HUDEP-2 (cell line): Measurements from ENCODE around the gene VAV2.
A peak's percentile ranks its signal among the peaks of the same experiment; 100 is the strongest.

Experiments
- DNase-seq, 76 experiments: peaks; one replicate each; lab custom pipeline; 2025; ENCODE audit not compliant: unreplicated experiment in 76 of 76; lab: John Stamatoyannopoulos, UW

VAV2 gene

DNA sequence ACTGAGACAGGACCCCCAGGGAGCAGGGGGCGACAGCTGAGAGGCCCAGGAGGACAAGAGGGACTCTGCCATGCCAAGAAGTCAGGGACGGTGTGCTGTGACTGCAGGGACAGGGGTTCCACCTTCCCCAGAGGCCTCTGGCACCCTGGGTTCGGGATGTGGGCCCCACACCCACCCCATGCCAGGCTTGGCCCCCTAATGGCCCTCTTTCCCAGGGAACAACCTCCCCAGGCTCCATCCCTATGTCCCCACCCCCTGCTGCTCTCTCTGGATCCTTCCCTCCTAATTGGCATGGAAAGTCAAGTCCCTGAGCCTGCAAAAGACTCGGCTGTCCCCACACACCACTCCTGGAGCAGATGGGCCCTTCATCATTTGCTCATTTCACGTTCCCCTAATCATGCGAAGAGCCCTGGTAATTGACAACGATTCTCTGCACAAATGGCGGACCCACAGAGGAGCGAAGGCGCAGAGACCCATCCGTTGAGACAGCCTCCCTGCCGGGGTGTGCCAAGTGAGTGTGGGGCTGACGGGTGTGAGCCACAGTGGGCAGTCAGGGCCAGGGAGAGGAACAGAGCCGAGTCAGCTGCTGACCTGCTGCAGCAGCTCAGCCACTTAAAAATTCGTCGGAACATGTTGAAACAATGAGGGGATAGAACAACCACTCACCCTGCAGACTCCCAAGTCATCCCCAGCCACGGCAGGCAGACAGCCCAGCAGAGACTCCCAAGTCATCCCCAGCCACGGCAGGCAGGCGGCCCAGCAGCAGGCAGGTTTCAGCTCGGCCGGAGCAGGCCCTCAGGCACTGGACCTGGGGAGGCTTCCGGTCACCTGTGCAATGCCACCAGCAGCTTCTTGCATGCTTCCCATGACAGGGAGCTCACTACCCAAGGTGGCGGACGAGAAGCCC lies 109.0 kb downstream of the VAV2 start:
- no peak for DNase-seq

DNA sequence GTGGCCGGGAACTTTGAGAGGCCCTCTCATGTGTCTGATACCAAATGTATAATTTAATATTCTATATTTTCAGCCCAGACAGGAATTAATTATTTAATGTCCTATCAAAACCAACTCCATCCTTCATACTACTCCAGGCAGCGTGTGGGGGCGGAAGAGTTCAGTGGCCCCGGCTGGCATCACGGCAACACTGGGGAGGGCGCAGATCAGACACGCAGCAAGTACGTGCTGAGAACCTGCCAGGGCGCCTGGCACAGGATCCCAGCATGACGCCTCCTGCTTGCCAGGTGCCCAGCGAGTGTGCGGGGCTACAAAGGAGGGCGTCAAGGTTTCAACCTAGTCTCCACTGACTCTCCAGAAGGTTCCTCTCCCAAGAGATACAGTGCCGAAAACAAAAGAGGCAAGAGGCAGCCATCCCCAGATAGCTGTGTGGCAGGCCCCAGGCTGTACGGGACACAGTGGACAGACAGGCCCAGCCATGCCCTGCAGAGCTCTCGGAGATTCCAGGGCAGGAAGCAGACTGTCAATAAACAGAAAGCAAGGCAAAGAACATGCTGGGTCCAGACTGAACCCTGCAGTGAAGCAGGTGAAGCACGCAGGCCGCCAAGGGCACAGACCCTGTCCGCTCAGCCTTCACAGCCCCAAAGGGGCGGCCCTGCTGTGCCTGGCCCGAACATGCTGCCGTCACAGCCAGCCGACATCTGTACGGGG lies 110.3 kb downstream of the VAV2 start:
- DNase-seq = no peak

DNA sequence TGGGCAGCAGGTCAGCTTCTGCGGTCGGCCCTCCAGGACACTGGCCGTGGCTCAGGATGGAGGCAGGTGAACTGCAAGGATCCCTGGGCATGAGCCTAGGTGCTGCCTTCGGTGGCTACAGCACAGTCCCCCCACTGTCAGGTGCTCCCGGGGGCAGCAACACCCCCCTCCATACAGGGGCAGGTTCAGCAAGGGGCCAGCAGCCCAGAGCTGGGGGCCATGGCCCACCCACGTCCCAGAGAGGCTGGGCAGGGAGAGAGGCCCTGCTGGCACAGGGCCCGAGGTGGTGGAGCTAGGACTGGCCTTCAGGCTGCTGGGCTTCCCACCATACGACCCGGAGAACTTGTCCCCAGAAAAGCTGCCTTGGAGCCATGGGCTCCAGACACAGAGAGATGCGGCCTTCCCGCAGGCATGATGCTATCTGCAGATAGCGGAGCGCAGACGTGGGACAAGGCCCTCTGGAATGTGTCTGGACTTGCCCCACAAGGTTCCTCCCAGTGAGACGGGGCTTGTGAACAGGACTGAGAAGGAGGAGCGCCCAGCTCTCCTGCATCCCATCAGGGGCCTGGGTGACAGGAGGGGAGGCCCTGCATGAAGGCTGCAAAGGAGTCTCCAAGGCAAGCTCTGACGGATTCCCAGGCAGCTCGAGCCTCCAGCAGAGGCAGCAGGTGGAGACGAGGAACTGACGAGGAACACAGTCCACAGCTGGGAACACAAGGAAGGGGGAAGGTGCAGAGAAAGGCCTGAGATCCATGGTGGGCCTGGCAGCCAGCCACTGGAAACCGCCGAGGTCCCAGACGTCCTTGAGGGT lies 111.1 kb downstream of the VAV2 start:
- no peak for DNase-seq

DNA sequence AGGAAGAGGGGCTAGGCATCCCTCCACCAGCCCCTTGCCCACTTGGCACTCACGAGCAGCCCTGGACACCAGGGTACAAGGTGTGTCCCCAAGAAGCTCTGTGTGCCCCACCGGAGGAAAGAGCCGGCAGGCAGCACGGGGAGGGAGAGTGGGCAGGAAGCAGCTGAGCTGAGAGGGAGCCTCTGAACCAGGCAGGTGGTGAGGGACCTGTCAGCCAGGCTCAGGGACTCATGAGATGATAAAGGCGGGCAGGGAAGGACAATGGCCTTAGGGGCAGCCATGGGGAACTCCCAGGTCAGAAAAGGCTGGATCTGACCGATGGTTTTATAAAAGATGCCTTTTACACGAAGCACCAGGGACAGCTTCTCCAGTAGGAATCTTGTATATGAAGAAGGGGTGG lies 112.0 kb downstream of the VAV2 start:
- DNase-seq = no peak

DNA sequence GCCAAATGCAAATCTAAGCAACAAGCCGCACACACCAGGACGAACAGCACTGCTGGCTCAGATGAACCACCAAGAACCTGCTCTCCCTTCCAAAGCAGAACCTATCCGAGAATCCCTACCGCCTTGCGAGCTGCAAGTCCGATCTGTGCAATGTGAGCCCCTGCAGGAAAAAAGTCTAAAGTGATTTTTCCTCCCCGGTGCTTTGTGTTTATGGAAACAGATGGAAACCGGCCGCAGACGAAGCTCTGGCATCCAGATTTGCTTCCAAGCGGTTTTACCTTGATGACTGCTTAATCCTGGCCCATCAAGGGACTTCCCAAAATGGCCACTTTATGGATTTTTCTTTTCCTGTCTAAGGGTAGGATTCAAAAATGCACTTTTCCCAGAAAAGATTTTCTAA lies 112.5 kb downstream of the VAV2 start:
- no peak for DNase-seq

DNA sequence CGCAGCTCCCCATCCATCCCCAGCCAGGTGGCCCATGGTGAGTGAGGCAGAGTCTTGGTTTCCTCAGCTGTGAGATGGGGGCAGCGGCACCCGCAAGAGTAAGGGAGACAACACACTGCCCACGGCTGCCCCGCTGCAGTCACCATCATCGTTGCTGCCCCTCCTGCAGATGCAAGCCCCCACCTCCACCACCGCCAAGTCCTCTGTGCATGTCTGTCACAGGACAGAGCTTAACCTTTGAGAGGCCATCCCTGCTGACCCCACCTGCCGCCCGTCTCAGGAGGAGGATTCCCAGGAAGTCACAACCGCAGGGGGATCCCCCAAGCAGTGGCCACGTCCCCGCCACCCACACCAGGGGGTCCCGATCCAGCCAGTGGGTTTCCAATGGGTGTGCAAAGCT lies 113.7 kb downstream of the VAV2 start:
- DNase-seq = no peak

DNA sequence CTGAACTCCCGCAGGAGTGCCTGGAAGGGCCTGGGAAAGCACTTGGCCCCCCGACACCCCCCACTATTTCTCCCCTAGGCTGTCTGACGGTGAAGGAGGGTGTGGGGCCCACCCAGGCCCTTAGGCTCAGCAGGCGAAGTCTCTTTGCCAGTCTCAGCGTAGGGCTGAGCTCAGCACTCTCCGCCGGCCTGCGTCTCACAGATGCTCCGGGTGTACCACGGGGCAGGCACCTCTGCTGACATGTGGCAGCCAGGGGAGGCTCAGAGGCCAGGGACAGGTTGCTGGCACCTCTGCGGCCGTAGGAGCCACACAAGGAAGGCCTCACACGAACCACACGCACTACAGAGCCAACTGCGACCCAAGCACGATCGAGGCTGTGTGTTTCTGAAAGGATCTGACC lies 114.2 kb downstream of the VAV2 start:
- no peak for DNase-seq

DNA sequence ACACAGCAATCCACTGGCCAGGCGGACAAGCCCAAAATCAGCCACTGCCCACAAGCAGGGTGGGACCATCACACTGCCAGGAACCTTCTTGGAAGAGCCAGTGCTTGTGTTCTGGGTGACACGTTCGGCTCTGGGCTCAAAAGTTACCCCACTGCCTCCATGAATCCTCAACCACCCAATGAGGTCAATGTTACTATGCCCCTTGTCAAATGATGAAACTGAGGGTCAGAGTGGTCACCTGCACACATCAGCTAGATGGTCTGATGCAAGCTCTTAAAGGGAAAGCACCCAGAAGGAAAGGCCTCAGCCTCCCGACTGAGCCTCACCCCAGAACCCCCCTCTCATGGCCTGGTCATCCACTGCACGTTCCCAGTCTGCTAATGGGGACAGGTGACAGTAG lies 114.8 kb downstream of the VAV2 start:
- no peak for DNase-seq

DNA sequence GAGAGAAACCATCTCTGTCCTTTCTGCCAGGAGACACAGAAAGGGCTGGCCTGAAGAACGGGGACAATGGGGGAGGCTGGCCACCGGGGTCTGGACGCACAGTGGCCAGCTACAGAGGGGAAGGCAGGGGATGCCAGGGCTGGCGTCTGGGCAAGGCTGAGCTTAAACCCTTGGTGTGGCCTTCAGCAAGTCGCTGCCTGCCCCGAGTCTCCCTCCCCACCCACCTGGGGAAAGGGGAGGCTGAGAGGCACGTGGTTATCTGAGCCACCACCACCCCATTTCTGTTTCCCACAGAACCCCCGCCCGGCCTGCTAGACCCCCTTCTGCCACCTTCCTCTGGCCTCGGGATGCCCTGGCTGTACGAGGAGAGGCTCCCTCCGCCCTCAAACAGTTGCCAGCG lies 115.3 kb downstream of the VAV2 start:
- DNase-seq = no peak

DNA sequence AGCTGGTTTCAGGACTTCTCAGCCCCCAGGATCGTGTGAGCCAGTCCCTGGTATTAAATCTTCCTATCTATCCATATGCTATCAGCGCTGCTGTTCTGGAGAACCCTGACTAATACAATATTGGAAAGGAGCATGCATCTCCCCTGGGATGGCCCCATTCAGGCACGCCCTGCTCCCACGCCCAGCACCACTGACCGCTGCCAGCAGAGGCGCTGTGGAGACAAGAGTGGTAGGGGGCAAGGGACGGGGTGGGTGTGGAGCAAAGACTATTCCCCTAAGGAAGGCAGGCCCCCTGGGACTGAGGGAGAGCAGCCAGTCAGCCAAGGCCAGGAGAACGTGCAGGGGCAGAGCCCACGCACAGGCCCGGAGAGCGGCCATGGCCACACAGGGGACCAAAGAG lies 116.0 kb downstream of the VAV2 start:
- DNase-seq = peak in 2 of 76 experiments; percentile 5 to 15

DNA sequence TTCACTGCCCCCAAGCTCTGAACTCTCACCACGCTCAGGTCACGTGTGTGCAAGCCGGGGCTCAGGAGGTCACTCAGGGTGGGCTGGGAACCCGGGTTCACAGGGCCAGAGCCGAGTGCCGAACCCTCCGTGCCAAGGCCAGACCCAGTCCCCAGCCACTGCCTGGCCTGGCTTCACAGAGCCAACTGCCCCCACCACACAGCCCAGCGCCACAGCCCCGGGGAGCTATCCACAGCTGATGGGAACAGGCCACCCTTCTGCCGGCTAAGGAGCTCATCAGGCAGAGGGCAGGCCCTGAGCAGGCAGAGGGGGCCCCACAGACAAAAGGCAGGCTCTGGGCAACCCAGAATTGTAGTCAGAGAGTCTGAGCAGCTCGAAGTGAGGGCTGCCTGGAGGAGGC lies 117.0 kb downstream of the VAV2 start:
- DNase-seq = no peak

DNA sequence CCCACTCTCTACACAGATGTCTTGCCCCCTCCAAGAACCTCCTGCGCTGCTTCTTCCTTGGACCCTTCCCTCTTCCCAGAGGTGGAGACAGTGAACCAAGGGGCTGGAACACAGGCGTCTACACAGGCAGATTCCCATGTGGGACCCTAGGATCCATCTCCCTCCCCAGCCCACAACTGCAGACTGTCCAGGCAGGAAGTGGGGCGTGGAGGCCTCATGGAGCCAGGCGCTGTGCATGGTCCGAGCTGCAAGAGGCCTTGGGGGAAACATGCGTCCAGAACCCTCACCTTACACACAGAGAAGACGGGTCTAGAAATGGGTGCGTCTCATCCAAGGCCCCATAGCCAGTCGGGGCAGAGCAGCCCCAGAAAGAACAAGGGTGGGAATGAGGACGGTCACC lies 117.5 kb downstream of the VAV2 start:
- DNase-seq = no peak

DNA sequence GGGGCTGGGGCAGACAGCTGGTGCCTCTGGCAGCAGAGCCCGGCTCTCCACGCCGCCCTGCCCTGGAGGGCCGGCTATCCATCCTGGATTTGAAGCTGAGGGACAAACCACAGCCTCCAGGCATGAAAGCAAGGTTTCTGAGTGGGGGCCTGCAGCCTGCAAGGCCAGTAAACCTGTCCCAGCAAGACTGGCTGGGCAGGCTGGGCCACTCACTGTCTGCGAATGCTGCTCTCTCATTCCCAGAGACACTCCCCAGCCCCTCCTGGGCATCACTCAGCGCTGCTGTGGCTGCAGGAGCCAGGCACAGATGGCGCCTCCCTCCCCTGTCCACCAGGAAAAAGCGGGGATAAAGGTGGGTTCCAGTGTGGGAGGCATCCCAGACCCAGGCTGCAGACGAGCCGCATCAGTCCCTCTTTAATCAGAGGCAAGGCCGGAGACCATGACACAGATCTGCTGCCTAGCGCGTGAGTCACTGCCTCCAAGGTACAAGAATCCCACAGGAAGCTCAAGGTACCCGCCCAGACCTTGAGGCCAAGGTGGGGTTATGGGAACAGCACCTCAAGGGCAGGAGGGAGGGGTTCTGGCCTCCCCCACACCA lies 118.0 kb downstream of the VAV2 start:
- no peak for DNase-seq

DNA sequence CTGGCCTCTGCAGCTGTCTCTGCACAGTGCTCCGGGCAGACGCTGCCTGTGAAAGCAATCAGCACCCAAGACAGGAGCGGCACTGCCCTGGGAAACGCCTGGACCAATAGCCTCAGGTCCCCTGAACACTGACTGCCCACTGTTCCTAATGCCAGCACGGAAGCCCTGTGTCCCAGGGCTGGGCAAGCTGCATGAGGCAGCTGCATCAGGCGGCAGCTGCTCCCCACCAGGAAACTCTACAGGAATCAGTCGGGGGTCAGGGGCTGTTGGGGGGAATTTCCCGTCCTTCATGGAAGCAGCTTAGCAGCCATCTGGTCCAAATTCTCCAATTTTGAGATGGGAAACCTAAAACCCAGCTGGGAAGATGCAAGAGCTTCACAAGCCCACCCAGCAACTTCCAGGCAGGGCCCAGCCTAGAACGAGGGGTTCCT lies 118.6 kb downstream of the VAV2 start:
- DNase-seq = no peak

DNA sequence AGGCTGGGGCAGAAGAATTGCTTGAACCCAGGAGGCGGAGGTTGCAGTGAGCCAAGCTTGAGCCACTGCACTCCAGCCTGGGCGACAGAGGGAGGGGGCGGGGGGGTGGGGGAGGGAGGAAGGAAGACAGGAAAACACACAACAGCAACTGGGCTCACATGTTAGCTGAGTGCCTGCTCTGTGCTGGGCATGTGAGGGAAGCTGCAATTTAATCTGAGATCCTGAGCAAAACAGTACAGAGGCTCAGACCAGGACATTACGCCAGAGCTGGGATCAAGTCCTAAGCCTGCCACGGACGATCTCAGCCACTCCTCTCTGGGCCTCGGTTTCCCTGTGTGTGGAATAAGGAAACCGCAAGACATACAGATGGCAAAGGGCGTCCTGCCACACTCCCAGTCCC lies 119.1 kb downstream of the VAV2 start:
- no peak for DNase-seq

DNA sequence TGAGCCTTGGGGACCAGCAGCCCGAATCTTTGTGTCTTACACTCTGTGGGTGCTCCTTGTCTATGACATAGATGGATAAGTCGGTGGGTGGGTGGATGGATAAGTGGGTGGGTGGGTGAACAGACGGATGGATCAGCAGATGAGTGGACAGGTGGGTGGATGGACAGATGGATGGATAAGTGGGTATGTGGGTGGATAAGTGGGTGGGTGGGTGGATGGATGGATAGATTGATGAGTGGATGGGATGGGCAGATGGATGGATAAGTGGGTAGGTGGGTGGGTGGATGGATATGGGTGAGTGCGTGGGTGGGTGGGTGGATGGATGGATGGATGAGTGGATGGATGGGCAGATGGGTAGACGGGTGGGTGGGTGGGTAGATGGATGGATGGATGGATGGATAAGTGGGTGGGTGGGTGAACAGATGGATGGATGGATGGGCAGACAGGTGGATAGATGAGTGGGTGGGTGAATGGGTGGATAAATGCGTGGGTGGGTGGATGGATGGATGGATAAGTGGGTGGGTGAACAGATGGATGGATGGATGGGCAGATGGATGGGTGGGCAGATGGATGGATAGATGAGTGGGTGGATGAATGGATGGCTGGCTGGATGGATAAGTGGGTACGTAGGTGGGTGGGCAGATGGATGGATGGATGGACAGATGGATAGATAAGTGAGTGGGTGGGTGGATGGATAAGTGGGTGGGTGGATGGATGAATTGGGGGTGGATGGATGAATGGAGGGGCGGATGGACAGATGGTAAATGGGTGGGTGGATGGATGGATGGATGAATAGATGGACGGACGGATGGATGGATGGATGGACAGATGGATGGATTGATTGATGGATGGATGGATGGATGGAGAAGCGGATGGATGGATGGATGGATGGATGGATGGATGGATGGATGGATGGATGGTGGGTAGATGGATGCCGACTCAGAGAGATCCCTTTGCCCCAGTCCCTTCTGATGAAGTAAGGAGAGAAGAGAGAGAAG lies 121.2 kb downstream of the VAV2 start:
- DNase-seq = no peak

DNA sequence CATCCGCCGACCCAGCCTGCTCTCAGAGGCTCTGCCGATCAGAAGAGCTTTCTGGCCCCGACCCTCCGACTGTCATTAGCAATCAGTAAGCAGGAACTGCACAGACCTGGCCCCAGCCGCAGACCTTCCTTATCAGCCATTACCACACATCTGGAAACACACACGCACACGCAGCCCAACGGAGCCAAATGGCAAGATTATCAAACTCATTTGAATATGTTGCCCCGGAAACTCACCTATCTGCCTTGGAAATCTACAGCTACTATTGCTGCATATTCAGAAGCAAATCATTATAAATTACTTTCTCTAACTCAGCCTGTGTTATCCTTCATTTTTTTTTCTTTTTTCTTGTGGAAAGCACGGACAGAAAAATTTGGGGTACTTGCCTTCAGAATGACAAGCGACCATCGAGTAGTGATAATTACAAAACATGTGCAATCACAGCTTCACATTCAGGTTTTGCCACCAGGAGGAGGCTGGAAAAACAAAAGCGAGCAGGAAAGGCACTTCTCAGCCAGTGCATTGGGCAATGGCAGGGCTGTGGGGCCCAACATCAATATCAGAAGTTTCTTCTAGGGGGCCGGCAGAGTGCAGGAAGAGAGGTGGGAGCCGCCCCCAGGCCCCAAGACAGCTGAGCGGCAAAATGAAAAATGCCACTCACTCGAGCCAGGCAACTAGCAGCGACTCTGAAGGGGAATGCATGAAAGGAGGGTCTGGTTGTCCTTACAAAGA lies 122.3 kb downstream of the VAV2 start:
- peak in 75 of 76 experiments; percentile 13 to 89 (median 76) for DNase-seq

DNA sequence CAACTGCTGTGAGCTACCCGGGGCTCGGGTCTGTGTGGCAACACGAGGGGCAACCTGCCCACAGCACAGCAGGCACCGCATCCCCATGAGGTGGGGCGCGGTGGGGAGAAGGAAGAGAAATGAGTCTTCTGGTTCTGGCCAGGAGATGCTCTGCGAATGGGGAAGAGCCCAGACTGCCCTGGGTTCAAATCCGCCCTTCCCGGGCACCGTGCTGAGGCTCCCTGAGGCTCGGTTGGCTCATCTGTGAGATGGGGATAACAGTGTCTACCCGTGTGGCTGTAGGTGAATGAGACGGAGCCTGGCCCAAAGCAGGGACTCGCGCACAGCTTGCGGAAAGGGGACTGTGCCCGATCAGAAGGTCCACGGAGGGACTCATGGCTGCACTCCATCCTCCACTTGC lies 123.9 kb downstream of the VAV2 start:
- DNase-seq = no peak

DNA sequence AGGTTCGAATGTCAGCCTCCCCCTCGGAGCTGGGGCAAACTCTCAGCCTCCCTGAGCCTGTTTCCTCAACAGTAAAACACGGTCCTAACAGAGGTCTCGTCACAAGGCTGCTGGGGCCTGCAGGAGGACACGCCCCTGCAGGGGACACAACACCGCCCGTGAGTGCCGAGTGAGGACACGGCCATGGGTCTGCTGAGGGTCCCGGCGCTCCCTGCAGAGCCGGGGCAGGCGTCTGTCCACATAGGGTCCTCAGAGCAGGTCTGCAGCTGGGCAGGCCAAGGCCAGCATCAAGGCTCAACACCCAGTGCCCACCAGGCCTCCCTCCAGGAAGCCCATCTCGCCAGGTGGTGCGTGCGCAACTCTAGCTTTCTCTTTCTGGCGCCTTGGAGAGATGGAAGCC lies 125.2 kb downstream of the VAV2 start:
- DNase-seq = no peak
